Natural killer cell (primary cell): ENCODE data around the gene SSBP2. TPM values are rescaled to one million over a fixed set of nuclear protein-coding genes. Genes with fewer than 3 reads are reported as not detected.

Experiments
- ATAC-seq, 3 donors: fragments of 150-1000 bp in 2 of 3; fragments of 200-7000 bp in 1 of 3; cut with Tn5 transposase; 1 replicate in 1 of 3; 2 replicates in 2 of 3; pipeline ENCODE4 v1.10.0; 2021; ENCODE audit warnings: mild to moderate bottlenecking in 2 of 3, moderate library complexity in 2 of 3
- DNase-seq, 2 donors: peaks; one replicate each; pipeline versions ENCODE4 v3.0.0 to v3.0.0-alpha.2; 2013 to 2021; ENCODE audit warnings: mixed read lengths in 1 of 2
- H3K27ac ChIP-seq: one replicate; pipeline ENCODE4 v1.5.1; 2013; ENCODE audit warnings: mild to moderate bottlenecking, low read length
- H3K27me3 ChIP-seq: one replicate; pipeline ENCODE4 v1.6.1; 2013; ENCODE audit warnings: low read length; ENCODE audit not compliant: control insufficient read depth, insufficient read depth
- H3K36me3 ChIP-seq: one replicate; pipeline ENCODE4 v1.6.1; 2013; ENCODE audit warnings: low read length; ENCODE audit not compliant: control insufficient read depth, insufficient read depth
- H3K4me1 ChIP-seq: one replicate; pipeline ENCODE4 v1.6.1; 2013; ENCODE audit warnings: low read length; ENCODE audit not compliant: control insufficient read depth, insufficient read depth
- H3K4me3 ChIP-seq: one replicate; pipeline ENCODE4 v1.5.1; 2013; ENCODE audit warnings: low read length
- H3K9me3 ChIP-seq: one replicate; pipeline ENCODE4 v1.6.1; 2013; ENCODE audit warnings: low read length; ENCODE audit not compliant: control insufficient read depth, insufficient read depth
- H3K27ac Mint-ChIP-seq, 2 donors: one replicate each; pipeline ENCODE4 v1.8.0; 2022; ENCODE audit warnings: mild to moderate bottlenecking in 2 of 2, mixed read lengths in 2 of 2, moderate library complexity in 1 of 2
- H3K27me3 Mint-ChIP-seq, 2 donors: one replicate each; pipeline ENCODE4 v1.8.0; 2022; ENCODE audit warnings: low read depth in 2 of 2, mixed read lengths in 2 of 2
- H3K36me3 Mint-ChIP-seq: one replicate; pipeline ENCODE4 v1.8.0; 2022; ENCODE audit warnings: mixed read lengths
- H3K4me1 Mint-ChIP-seq, 2 donors: one replicate each; pipeline ENCODE4 v1.8.0; 2022; ENCODE audit warnings: mixed read lengths in 2 of 2
- H3K4me3 Mint-ChIP-seq: one replicate; pipeline ENCODE4 v1.8.0; 2022; ENCODE audit warnings: mild to moderate bottlenecking, moderate library complexity, mixed read lengths
- H3K9me3 Mint-ChIP-seq, 2 donors: one replicate each; pipeline ENCODE4 v1.8.0; 2022; ENCODE audit warnings: mixed read lengths in 2 of 2
- WGBS: methylation state at CpG from one replicate; pipeline ENCODE4 v1.1.7; 2013; ENCODE audit warnings: missing lambda C conversion rate; ENCODE audit not compliant: insufficient coverage; 5-methylcytosine and 5-hydroxymethylcytosine counted together
- intact Hi-C: fragments of 100-400 bp; cut with micrococcal nuclease; formaldehyde crosslinking; loops from one replicate; pipeline ENCODE4 v1.14.2; 2022
- total RNA-seq, 4 donors: library from RNA; stranded (reverse); fragments of 120-200 nt in 1 of 4; gene quantifications; one replicate each; pipeline versions ENCODE4 v1.2.3 to v1.2.4, GENCODE V29; 2013 to 2022
- TF ChIP-seq, protein P1 (sequence below): fragments of 200-600 bp; IDR thresholded peaks from one replicate; pipeline ENCODE4 v1.8.0; 2022; ENCODE audit warnings: antibody characterized with exemption

Gene SSBP2
- 10 to 100 TPM; 13.1 to 17.3 (median 14.8) TPM for total RNA-seq
- total RNA-seq (2013) = 56.2 TPM

- Mint-ChIP-seq H3K4me1 (peaks cover 0 to 11% of the 10 kb centered on the region in 2 donors), H3K4me3 (peak within 1 kb of the TSS; percentile 95), H3K36me3 (no peaks in the 10 kb centered on the region), H3K27me3 (peaks cover 0 to 12% of the 10 kb centered on the region in 2 donors), H3K27ac (peak within 1 kb of the TSS; percentile 69 to 93), H3K9me3 (no peaks in the 10 kb centered on the region)
- H3K4me3 ChIP-seq = peak within 1 kb of the TSS; percentile 39
- TF ChIP-seq, protein P1, sequence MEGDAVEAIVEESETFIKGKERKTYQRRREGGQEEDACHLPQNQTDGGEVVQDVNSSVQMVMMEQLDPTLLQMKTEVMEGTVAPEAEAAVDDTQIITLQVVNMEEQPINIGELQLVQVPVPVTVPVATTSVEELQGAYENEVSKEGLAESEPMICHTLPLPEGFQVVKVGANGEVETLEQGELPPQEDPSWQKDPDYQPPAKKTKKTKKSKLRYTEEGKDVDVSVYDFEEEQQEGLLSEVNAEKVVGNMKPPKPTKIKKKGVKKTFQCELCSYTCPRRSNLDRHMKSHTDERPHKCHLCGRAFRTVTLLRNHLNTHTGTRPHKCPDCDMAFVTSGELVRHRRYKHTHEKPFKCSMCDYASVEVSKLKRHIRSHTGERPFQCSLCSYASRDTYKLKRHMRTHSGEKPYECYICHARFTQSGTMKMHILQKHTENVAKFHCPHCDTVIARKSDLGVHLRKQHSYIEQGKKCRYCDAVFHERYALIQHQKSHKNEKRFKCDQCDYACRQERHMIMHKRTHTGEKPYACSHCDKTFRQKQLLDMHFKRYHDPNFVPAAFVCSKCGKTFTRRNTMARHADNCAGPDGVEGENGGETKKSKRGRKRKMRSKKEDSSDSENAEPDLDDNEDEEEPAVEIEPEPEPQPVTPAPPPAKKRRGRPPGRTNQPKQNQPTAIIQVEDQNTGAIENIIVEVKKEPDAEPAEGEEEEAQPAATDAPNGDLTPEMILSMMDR = no peak
- H3K9me3 ChIP-seq = no peaks in the 10 kb centered on the region
- ATAC-seq = peak; percentile 89 to 96 (median 90)
- no peaks in the 10 kb centered on the region for H3K27me3 ChIP-seq
- WGBS = under 1% methylated on average over 73 of the region's 73 CpGs
- peaks cover 6% of the 10 kb centered on the region for H3K4me1 ChIP-seq
- H3K36me3 ChIP-seq = no peaks in the 10 kb centered on the region
- H3K27ac ChIP-seq = peak within 1 kb of the TSS; percentile 87
- DNase-seq = peak; percentile 98 to 99
- intact Hi-C loops = loop anchor here (1.0 to 2.0 kb wide), 2 partner anchors 100 to 222 kb away; partner anchors contain the start of gene ATG10
These were observed at the start of gene SSBP2 for GRCh38 chr5:81751009-81751835. Gene SSBP2, minus strand, starts transcription at chr5:81751097. Its CDS starts 55 bp downstream, at chr5:81751042.

GRCh38 chr5:81795666-81796065, 44.8 kb upstream of the SSBP2 start:
- Histone ChIP-seq H3K27ac (no peak overlapping the region), H3K27me3 (no peaks in the 10 kb centered on the region), H3K4me3 (no peak overlapping the region), H3K9me3 (no peaks in the 10 kb centered on the region), H3K4me1 (no peaks in the 10 kb centered on the region), H3K36me3 (no peaks in the 10 kb centered on the region)
- no peak overlapping the region for H3K4me3 Mint-ChIP-seq
- H3K36me3 Mint-ChIP-seq = no peaks in the 10 kb centered on the region
- H3K27ac Mint-ChIP-seq = no peak overlapping the region
- DNase-seq (no peak), ATAC-seq (no peak)
- no peaks in the 10 kb centered on the region for H3K4me1 Mint-ChIP-seq
- WGBS = no CpG with 5 or more reads among the region's 1 CpG
- no peaks in the 10 kb centered on the region for H3K9me3 Mint-ChIP-seq
- intact Hi-C loops = no loop called here
- H3K27me3 Mint-ChIP-seq = peaks cover 0 to 6% of the 10 kb centered on the region in 2 donors
- TF ChIP-seq, protein P1 = no peak

DNA sequence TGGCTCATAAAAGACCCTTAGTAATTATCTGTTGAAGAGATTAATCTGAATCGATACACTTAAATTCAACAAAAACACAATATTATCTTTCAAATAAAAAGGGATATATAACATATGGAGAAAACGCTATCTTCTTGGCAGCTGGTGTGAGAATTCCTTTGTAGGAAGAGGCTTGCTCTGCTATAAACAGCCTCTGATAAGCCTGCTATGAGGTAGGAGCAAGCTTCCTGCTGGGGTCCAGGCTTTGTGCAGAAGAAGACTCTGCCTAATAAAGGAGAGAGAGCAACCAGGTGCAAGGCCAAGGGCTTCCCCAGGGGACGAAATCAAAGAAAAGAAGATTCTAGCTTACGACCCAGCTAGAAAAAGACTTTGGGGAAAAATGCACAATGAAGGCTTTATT, 43.3 kb upstream of the SSBP2 start:
- H3K4me1 Mint-ChIP-seq = no peaks in the 10 kb centered on the region
- Histone ChIP-seq H3K27me3 (no peaks in the 10 kb centered on the region), H3K4me3 (no peak overlapping the region), H3K9me3 (no peaks in the 10 kb centered on the region), H3K36me3 (no peaks in the 10 kb centered on the region), H3K27ac (no peak overlapping the region), H3K4me1 (no peaks in the 10 kb centered on the region)
- H3K27ac Mint-ChIP-seq = no peak overlapping the region
- H3K9me3 Mint-ChIP-seq = no peaks in the 10 kb centered on the region
- ATAC-seq = no peak
- no peak overlapping the region for H3K4me3 Mint-ChIP-seq
- no peak for DNase-seq
- intact Hi-C loops = no loop called here
- H3K36me3 Mint-ChIP-seq = no peaks in the 10 kb centered on the region
- 76% methylated on average over 3 of the region's 4 CpGs for WGBS
- TF ChIP-seq, protein P1 = no peak
- H3K27me3 Mint-ChIP-seq = peaks cover 0 to 6% of the 10 kb centered on the region in 2 donors
